Nephron (organoid): ENCODE results near the gene LRPAP1.
"Not testable (repeated sequence)": the region's sequence is repeated elsewhere in the genome, so short reads cannot be mapped to it uniquely, and the experiment has no call there.

ENCODE experiments used
- H3K27ac Mint-ChIP-seq, 3 experiments: 2 replicates each; pipeline ENCODE4 v1.8.0; 2020; ENCODE audit warnings: mixed read lengths in 3 of 3, mild to moderate bottlenecking in 2 of 3, moderate library complexity in 1 of 3
- H3K27me3 Mint-ChIP-seq: 2 replicates; pipeline ENCODE4 v1.8.0; 2021; ENCODE audit warnings: low read depth, mild to moderate bottlenecking, moderate library complexity, mixed read lengths
- H3K36me3 Mint-ChIP-seq: 2 replicates; pipeline ENCODE4 v1.8.0; 2020; ENCODE audit warnings: low read depth, mixed read lengths
- H3K4me1 Mint-ChIP-seq: 2 replicates; pipeline ENCODE4 v1.8.0; 2020; ENCODE audit warnings: mixed read lengths
- H3K4me3 Mint-ChIP-seq, 3 experiments: 2 replicates each; pipeline ENCODE4 v1.8.0; 2020; ENCODE audit warnings: mild to moderate bottlenecking in 3 of 3, mixed read lengths in 3 of 3, moderate library complexity in 2 of 3
- H3K9me3 Mint-ChIP-seq: 2 replicates; pipeline ENCODE4 v1.8.0; 2020; ENCODE audit warnings: mixed read lengths
- TF ChIP-seq, protein P1 (sequence below), 3 experiments: fragments of 200-600 bp; sonication (generic); IDR thresholded peaks; one replicate each; pipeline ENCODE4 v1.5.0; 2021; ENCODE audit warnings: antibody characterized with exemption in 3 of 3; ENCODE audit not compliant: unreplicated experiment in 3 of 3

The LRPAP1 gene, protein sequence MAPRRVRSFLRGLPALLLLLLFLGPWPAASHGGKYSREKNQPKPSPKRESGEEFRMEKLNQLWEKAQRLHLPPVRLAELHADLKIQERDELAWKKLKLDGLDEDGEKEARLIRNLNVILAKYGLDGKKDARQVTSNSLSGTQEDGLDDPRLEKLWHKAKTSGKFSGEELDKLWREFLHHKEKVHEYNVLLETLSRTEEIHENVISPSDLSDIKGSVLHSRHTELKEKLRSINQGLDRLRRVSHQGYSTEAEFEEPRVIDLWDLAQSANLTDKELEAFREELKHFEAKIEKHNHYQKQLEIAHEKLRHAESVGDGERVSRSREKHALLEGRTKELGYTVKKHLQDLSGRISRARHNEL

DNA sequence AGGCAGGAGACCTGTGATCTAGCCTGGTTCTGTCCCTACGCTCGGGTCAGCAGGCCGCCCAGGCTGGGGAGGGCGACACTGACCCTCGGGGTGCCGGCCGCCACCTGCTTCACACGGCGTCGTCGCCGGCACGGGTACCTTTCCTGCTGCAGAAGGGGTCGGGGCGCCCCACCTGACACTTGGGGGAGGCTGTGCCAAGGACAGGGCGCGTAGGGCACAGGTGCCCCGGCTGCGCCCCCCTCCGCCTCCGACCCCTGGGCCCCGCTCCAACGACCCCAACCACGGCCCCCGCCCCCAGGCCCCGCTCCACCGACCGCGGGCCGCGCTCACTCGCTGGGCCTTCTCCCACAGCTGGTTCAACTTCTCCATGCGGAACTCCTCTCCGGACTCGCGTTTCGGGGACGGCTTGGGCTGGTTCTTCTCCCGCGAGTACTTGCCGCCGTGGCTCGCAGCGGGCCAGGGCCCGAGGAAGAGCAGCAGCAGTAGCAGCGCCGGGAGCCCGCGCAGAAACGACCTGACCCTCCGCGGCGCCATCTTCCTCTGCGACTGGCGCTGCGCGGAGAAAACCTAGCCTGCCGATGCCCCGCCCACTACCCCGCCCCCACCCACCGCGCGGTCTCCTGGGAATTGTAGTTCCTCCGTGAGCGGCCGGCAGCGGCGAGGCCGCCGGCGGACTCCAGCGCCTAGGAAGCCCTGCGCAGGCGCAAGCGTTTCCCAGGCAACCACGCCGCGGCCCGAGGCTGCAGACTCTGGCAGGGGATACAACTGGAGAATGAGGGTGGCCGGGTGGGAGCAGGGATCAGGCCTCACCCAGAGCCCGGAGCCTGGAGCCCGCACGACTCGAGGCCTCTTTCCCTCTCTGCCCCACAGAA is at the start of gene LRPAP1:
Gene LRPAP1 (minus strand): TSS at position 544 of the 872 bp plus-strand sequence. CDS start 10 bp downstream, at position 534.
- peaks cover 11% of the 10 kb centered on the region for H3K4me1 Mint-ChIP-seq
- peaks cover 11% of the 10 kb centered on the region for H3K36me3 Mint-ChIP-seq
- H3K9me3 Mint-ChIP-seq, result peaks cover 10% of the 10 kb centered on the region
- H3K4me3 Mint-ChIP-seq, result peak within 1 kb of the TSS; percentile 100
- TF ChIP-seq, protein P1, sequence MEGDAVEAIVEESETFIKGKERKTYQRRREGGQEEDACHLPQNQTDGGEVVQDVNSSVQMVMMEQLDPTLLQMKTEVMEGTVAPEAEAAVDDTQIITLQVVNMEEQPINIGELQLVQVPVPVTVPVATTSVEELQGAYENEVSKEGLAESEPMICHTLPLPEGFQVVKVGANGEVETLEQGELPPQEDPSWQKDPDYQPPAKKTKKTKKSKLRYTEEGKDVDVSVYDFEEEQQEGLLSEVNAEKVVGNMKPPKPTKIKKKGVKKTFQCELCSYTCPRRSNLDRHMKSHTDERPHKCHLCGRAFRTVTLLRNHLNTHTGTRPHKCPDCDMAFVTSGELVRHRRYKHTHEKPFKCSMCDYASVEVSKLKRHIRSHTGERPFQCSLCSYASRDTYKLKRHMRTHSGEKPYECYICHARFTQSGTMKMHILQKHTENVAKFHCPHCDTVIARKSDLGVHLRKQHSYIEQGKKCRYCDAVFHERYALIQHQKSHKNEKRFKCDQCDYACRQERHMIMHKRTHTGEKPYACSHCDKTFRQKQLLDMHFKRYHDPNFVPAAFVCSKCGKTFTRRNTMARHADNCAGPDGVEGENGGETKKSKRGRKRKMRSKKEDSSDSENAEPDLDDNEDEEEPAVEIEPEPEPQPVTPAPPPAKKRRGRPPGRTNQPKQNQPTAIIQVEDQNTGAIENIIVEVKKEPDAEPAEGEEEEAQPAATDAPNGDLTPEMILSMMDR (IDR thresholded peaks at IDR 0.05; ENCODE audit: unreplicated experiment in 3 of 3), result no peak
- peaks cover 6% of the 10 kb centered on the region for H3K27me3 Mint-ChIP-seq
- peak within 1 kb of the TSS; percentile 66 to 96 (median 91) for H3K27ac Mint-ChIP-seq

DNA sequence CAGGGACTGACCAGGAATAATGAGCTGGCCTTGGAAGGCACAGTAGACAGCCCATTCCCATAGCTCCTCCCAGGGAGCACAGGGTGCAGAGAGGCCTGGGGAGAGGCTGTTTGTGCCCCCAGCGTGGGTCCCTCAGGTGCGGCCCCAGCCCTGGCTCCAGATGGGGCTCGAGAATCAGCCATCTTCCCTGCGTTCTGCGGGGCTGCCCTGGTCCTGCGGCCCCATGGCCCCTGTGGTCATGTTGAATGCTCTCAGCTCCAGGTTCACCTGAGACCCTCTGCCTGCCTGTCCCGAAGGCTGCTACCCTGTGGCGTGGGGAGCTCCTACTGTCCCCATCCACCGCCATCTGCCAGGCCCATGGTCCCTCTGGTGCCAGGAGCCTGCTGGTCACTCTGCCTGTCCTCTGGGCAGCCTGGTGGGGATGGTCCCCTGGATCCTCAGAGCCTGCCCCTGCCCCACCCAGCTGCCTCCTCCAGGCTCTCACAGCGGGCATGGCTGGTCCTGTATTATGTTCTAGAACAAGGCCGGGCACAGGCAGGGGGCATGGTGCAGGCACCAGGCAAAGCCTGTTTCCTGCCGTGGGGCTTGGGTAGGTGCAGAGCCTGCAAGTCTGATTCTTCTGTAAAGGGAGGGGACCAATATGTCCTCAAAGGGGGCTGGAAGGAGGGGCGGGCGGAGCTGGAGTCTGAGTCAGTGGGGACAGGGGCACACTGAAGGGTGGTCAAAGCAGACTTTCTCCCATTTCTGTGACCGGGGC is 49.3 kb upstream of the LRPAP1 start:
- H3K27ac Mint-ChIP-seq, H3K4me3 Mint-ChIP-seq, H3K9me3 Mint-ChIP-seq, H3K36me3 Mint-ChIP-seq, H3K27me3 Mint-ChIP-seq, H3K4me1 Mint-ChIP-seq: not testable (repeated sequence)

DNA sequence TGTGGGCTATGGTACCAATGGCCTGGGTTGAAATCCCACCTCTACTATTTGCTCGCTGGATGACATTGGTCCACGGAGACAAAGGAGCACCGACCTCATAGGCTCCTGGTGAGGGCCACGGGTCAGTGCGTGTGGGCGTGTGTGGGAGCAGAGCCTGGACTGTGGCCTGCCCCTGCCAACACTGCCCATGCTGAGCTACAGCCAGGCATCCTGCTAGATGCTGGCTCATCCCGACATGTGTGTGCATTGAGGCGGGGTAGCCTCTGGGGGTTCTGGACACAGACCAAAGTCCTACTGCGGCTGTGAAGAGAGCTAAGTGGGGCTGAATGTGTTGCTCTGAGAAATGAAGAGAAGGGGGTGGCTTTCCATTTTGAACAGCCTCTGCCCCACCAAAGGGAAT is 48.6 kb upstream of the LRPAP1 start:
- H3K36me3 Mint-ChIP-seq, H3K27ac Mint-ChIP-seq: not testable (repeated sequence)

DNA sequence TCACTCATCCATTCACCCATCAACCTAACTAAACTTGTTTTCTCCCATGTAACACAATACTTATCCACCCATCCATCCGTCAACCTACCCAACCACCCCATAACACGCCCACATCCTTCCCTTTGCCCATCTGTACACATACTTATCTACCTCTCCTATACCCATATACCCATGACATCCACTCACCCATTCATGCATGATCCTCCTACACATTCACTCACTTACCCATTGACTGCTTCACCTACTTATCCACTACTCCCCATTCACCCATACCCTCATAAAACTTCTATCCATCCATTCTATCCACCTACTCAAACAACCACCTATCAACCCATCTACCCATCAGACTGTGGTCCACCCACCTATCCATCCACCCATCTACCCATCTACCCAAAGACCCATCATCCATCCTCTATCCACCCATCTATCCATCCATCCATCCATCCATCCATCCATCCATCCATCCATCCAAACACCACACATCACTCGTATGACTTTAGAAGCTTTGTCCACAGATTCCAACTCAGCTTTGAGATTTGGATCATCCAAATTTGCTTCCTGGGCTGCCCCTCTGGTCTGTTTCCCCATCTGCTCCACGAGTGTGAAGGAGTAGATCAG is 46.4 kb upstream of the LRPAP1 start:
- peaks cover 14% of the 10 kb centered on the region for H3K27me3 Mint-ChIP-seq
- H3K4me1 Mint-ChIP-seq, H3K4me3 Mint-ChIP-seq, H3K9me3 Mint-ChIP-seq, H3K36me3 Mint-ChIP-seq, H3K27ac Mint-ChIP-seq: not testable (repeated sequence)

More for the DNA sequence above, 48.6 kb upstream of the LRPAP1 start:
- H3K9me3 Mint-ChIP-seq, H3K4me3 Mint-ChIP-seq, H3K4me1 Mint-ChIP-seq, H3K27me3 Mint-ChIP-seq: not testable (repeated sequence)

DNA sequence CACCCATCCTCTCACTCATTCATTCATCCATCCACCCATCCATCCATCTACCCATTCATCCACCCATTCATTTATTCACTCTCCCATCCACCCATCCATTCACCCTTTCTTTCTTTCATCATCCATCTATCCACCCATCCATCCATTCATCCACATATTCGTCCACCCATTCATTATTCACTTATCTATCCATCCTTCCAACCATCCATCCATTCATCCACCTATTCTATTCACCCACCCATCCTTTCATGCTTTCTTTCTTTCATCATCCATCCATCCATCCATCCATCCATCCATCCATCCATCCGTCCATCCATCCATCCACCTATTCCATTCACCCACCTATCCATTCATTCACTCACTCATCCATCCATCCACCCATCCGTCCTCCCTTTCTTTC is 45.8 kb upstream of the LRPAP1 start:
- not testable (repeated sequence) for H3K4me1 Mint-ChIP-seq, H3K36me3 Mint-ChIP-seq, H3K27ac Mint-ChIP-seq, H3K9me3 Mint-ChIP-seq, H3K4me3 Mint-ChIP-seq
- peaks cover 14% of the 10 kb centered on the region for H3K27me3 Mint-ChIP-seq

DNA sequence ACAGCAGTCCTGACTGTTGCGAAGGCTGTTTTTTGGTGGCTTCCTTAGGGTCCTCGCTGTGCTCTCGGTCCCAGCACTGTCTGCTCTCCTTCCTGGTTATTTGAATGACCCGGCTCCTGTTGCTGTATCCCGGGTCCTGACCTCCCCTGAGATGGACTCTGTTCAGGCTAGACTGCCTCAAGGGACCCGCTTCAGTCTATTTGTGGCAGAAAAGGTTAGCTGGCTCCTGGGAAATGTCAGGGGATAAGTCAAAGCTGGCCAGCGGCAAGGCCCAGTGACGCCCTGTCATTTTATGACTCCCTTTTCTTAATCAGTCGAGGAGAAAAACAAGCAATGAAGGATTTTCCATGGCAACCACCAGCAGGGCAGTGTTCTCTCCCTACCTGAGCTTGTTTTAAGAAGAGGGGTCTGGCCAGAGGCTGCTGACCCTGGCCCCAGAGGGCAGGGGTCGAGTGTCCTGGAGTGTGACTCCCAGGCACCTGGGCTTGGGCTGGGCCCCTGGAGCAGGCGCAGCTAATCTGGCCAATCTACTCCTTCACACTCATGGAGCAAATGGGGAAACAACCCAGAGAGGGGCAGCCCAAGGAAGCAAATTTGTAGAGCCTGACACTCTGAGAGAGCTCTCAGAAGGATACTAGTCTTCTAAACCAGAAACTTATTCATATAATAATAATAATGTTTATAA is 45.1 kb upstream of the LRPAP1 start:
- not testable (repeated sequence) for H3K4me1 Mint-ChIP-seq, H3K9me3 Mint-ChIP-seq, H3K36me3 Mint-ChIP-seq, H3K27ac Mint-ChIP-seq, H3K4me3 Mint-ChIP-seq
- peaks cover 14% of the 10 kb centered on the region for H3K27me3 Mint-ChIP-seq

DNA sequence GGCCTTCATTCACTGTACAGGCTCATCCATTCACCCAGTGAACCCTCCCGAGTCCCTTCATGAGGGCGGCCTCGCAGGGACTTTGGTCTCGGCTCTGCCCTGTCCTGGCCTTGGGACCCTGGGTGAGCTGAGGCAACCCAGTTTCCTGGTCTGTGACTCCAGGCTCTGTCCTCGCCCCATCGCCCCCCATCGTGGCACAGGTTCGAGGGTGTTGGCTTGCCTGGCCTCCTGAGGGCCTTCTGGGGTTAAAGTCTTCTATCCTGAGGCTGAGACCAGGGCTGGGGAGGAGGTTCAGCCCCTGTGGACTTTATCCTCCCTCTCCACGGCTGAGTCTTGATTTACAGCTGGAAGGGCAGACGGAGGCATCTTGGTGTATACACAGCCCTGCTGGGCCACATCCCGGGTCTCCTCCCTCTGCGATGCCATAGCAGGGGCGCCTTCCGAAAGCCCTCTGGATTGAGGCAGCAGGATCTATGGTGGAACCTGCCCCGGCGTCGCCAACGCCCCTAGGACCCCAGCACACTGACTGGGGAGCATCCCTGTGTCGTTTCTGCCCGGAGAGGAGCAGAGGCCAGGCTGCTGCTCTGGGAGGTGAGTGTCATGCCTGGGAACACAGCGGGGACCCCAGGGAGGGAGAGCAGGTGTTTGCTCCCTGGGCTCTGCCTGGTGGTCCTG is 44.4 kb upstream of the LRPAP1 start:
- H3K36me3 Mint-ChIP-seq, H3K4me3 Mint-ChIP-seq, H3K9me3 Mint-ChIP-seq, H3K27ac Mint-ChIP-seq, H3K4me1 Mint-ChIP-seq: not testable (repeated sequence)
- H3K27me3 Mint-ChIP-seq, result peaks cover 14% of the 10 kb centered on the region

DNA sequence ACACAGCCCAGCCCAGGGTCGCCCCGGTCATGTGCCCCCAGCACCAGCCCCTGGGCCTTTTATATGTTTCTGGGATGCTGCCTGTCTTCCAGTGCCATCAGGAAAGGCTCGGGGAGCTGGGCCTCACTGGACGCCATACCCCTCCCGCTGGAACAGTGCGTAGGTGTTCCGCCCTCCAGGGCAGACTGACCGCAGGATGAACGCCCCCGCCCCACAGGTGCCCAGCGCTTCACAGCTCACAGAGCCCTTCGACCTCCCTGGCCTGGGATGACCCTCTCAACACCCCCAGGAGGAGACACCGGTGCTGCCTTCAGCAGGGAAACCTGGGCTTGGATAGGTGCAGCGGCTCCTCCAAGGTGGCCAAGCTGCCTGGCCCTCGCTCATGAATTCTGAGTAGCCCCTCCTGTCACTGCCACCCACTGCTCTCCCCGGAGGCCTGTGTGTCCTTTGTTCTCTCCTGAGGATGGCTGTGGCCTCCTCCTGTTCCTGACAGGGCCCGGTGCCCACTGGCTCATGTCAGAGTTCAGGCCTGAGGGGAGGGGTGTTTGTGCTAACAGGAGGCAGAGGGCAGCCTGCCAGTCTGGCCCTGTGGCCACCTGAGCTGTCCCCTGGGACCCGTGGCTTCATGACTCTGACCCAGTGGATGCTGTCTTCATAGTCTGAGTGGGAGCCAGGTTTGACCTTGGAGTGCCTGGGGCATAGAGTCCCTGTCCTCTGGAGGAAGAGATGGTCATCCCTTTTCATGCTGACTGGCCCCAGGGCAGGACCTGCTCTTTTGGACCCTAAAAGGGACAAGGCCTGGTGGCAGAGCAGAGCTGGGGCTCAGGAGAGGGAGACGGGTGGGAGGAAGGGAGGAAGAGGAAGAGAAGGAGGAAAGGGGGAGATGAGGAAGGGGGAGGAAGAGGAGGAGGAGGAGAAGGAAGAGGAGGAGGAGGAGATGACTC is 43.5 kb upstream of the LRPAP1 start:
- not testable (repeated sequence) for H3K4me1 Mint-ChIP-seq, H3K9me3 Mint-ChIP-seq, H3K4me3 Mint-ChIP-seq, H3K36me3 Mint-ChIP-seq, H3K27ac Mint-ChIP-seq
- H3K27me3 Mint-ChIP-seq, result peaks cover 12% of the 10 kb centered on the region

DNA sequence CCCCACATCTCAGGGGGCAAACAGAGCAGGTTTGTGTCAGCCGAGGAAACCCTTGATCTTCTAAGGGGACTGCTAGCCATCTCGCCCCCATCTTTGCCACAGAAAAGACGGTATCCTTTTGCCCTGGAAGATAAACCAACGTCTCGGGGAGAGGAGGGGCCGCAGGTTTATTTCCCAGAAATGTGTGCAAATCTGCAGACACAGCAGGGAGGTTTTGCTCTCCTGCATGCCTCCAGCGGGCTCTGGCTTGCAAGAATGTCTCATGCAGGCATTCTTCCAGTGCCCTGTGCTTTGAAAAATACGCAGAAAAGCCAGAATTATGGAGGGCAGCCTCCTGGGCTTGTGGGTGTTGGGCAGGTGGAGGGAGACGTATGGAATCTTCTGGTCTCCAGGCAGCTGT is 42.6 kb upstream of the LRPAP1 start:
- peaks cover 11% of the 10 kb centered on the region for H3K27me3 Mint-ChIP-seq
- H3K27ac Mint-ChIP-seq, result peak overlapping the region in 1 of 3 experiments; percentile 63
- not testable (repeated sequence) for H3K4me1 Mint-ChIP-seq, H3K4me3 Mint-ChIP-seq, H3K36me3 Mint-ChIP-seq, H3K9me3 Mint-ChIP-seq

DNA sequence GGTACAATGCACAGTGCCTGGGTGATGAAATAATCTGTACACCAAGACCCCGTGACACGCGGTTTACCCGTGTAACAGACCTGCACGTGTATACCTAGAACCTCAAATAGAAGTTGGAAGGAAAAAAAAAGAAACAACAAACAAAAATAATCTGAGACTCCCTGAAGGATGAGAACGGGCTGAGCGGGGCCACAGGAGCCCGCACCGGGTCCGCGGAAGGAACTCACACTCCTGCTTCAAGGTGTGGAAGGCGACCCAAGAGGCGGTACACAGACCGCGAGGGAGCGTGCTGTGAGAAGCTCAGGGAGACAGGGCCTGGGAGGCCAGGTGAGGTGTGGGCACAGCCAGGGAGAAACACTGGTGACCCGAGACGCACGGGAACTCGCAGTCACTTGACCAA is 42.1 kb upstream of the LRPAP1 start:
- not testable (repeated sequence) for H3K4me1 Mint-ChIP-seq, H3K9me3 Mint-ChIP-seq, H3K4me3 Mint-ChIP-seq, H3K27ac Mint-ChIP-seq, H3K36me3 Mint-ChIP-seq
- H3K27me3 Mint-ChIP-seq, result peaks cover 11% of the 10 kb centered on the region
